Subcutaneous adipose tissue (tissue), 4 donors: ENCODE measurements around the gene FNBP1. TPM values are rescaled to one million over a fixed set of nuclear protein-coding genes. Genes with fewer than 3 reads are reported as not detected.

ENCODE experiments used
- CTCF ChIP-seq: fragments of 450-650 bp; IDR thresholded peaks from one replicate; pipeline ENCODE4 v1.5.1; 2016; ENCODE audit warnings: low read depth, mild to moderate bottlenecking, control low read depth, antibody characterized with exemption, moderate library complexity
- total RNA-seq, 4 donors: library from RNA; depleted of rRNA; stranded (reverse); fragments of >200 nt; gene quantifications; one replicate each; pipeline ENCODE4 v1.1.0, GENCODE V29; 2016

FNBP1 gene
- total RNA-seq = 10 to 100 TPM; 34.1 to 68.6 (median 50.7) TPM

- TF ChIP-seq CTCF = no peak
Observed at GRCh38 chr9:130042885-130043653, at the start of gene FNBP1. TSS of gene FNBP1 (minus strand) at chr9:130043189. CDS start at chr9:130042975, 214 bp downstream.

GRCh38 chr9:130090915-130091314 lies 47.9 kb upstream of the FNBP1 start:
- TF ChIP-seq CTCF = no peak

GRCh38 chr9:130089141-130089540 lies 46.2 kb upstream of the FNBP1 start:
- TF ChIP-seq CTCF = no peak

GRCh38 chr9:130088051-130088450 lies 45.1 kb upstream of the FNBP1 start:
- no peak for TF ChIP-seq CTCF

GRCh38 chr9:130084337-130084736 lies 41.3 kb upstream of the FNBP1 start:
- TF ChIP-seq CTCF = no peak

- TF ChIP-seq CTCF = no peak
Observed at GRCh38 chr9:130078547-130078946, 35.6 kb upstream of the FNBP1 start.

GRCh38 chr9:130073373-130073772 lies 30.4 kb upstream of the FNBP1 start:
- TF ChIP-seq CTCF = no peak
